Esophagus squamous epithelium (tissue), 4 donors: ENCODE measurements around the gene ITFG1.

Source experiments
- POLR2A ChIP-seq, 4 donors: fragments of 450-650 bp; IDR thresholded peaks; one replicate each; pipeline ENCODE4 v1.6.1; 2017; ENCODE audit warnings: antibody characterized with exemption in 4 of 4, mild to moderate bottlenecking in 4 of 4, moderate library complexity in 3 of 4
- TF ChIP-seq, protein P1 (sequence below), 6 experiments: fragments of 450-650 bp in 4 of 6; fragments of 200-600 bp in 2 of 6; sonication (generic) in 2 of 6; IDR thresholded peaks; one replicate each; pipeline ENCODE4 v1.5.1; 2016 to 2019; ENCODE audit warnings: antibody characterized with exemption in 6 of 6, mild to moderate bottlenecking in 4 of 6, moderate library complexity in 4 of 6

DNA sequence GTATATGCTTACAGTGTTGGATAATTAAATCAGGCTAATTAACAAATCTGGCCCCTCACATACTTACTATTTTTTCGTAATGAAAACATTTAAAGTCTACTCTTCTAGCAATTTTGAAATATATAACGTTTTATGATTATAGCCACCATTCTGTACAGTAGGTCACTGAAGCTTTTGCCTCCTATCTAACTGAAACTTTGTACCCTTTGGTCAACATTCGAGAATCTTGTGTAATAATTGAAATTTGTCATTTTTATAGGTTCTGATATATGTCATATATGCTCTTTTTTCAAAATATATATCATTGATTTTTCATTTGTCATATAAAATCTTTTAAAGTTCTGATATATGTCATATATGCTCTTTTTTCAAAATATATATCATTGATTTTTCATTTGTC lies 12.9 kb upstream of the ITFG1 start:
- TF ChIP-seq POLR2A (IDR thresholded peaks at IDR 0.05), result no peak
- TF ChIP-seq, protein P1, sequence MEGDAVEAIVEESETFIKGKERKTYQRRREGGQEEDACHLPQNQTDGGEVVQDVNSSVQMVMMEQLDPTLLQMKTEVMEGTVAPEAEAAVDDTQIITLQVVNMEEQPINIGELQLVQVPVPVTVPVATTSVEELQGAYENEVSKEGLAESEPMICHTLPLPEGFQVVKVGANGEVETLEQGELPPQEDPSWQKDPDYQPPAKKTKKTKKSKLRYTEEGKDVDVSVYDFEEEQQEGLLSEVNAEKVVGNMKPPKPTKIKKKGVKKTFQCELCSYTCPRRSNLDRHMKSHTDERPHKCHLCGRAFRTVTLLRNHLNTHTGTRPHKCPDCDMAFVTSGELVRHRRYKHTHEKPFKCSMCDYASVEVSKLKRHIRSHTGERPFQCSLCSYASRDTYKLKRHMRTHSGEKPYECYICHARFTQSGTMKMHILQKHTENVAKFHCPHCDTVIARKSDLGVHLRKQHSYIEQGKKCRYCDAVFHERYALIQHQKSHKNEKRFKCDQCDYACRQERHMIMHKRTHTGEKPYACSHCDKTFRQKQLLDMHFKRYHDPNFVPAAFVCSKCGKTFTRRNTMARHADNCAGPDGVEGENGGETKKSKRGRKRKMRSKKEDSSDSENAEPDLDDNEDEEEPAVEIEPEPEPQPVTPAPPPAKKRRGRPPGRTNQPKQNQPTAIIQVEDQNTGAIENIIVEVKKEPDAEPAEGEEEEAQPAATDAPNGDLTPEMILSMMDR (IDR thresholded peaks at IDR 0.05), result no peak
